Activated effector memory CD4-positive, alpha-beta T cell treated with anti-CD3 and anti-CD28 coated beads, Interleukin-2, amount 50 U/mL, for 16 hours (primary cell): ENCODE results near the gene LSM3.

Experiments used
- DNase-seq: peaks from one replicate; pipeline ENCODE4 v3.0.0-alpha.2; 2020

Gene LSM3

GRCh38 chr3:14243782-14244181, 65.2 kb downstream of the LSM3 start:
- no peak for DNase-seq

- DNase-seq, result no peak
These were observed 66.1 kb downstream of the LSM3 start for GRCh38 chr3:14244521-14245247.

DNA sequence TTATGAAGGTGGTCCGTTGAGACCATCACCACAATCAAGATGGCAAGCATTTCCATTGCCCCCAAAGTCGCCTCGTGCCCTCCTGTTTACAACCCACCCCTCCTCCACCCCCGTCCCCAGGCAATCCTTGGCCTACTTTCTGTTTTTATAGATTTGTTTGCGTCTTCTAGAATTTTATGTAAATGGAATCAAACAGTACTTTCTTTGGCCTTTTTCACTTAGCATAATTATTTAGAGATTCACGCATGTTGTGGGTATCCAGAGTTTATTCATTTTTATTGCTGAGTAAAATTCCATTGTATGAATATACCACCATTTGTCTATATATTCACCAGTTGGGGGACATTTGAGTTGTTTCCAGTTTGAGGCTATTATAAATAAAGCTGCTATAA, 66.6 kb downstream of the LSM3 start:
- DNase-seq, result no peak

DNA sequence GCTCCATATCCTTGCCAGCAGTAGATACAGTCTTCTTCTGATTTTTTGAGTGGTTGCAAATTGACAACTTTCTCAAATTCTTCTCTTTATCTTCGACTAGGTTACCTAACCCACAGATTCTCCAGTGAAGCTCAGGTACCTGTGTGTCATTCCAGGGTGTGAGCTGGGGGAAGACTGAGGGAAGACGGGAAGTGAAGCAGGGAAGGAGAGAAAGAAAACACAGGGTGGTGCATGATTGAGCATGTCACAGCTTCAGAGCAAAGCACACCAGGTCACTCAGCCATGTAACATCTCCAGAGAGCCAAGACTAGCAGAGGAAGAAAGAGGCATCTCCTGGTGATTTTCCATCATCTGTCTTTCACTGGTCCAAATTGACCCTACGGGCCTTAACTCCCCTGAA, 67.2 kb downstream of the LSM3 start:
- no peak for DNase-seq

DNA sequence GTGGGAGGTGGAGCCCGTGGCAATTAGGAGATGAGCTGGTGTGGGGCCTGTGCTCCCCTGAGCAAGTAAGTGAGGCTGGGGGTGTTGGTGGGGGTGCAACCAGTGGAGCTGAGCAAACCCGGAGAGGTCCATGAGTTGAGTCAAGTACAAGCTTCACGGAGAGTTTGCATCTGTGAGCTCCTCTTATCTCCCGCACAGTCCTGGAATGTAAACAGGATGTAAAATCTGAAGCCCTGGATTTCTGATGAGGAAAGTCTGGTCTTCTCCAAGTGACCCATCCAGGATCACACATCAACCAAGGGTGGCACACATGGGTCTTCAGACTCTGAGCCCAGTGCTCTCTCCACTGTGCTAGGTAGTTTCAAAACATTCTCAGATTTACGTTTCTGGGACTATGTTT, 67.8 kb downstream of the LSM3 start:
- no peak for DNase-seq

GRCh38 chr3:14248477-14248848, 69.8 kb downstream of the LSM3 start:
- DNase-seq, result no peak

- DNase-seq, result no peak
These were observed 70.4 kb downstream of the LSM3 start for GRCh38 chr3:14248849-14249523.
